HG02870 (cell line): ENCODE data around the gene NRDC.
"Not testable (repeated sequence)": the region's sequence is repeated elsewhere in the genome, so short reads cannot be mapped to it uniquely, and the experiment has no call there.

ENCODE experiments used
- ATAC-seq: cut with Tn5 transposase; IDR thresholded peaks from one replicate; pipeline ENCODE4 v1.9.1; 2021; ENCODE audit warnings: mild to moderate bottlenecking, moderate library complexity; ENCODE audit not compliant: unreplicated experiment

The NRDC gene

DNA sequence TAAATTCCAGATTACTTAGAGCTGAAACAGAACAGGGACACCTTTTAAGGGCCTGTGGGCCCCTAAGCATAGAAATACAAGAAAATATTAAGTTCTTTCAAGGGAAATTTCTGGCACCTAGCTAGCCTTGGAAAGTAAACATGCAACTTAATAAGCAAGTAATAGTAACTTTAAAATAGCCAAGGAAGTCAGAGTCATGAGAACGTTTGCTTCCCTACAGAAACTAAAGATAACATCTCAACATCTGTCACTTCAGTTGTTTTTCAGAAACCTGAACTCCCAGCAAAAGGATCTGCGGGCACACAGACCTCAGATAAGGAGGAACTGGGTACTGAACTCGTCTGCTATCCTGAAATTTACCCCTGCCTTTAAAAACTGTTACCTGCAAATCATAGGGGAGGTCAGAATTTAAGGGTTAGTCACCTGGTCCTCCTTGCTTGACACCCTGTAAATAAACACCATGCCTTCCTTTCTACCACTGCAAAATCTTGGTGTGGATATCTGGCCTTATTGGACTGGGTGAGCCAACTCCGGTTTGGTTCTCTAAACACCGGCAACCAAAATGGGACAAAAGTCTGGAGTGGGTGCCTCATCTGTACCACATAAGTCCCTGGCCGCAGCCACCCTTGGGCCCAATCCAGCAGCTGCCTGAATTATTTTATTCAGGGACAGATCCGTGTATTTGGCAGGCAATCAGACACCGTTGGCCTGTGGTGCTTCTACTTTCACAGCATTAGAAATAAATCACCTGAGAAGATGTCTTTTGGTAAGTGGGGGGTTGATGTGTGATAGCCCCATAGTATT is 27.9 kb downstream of the NRDC start:
- ATAC-seq, result no peak

DNA sequence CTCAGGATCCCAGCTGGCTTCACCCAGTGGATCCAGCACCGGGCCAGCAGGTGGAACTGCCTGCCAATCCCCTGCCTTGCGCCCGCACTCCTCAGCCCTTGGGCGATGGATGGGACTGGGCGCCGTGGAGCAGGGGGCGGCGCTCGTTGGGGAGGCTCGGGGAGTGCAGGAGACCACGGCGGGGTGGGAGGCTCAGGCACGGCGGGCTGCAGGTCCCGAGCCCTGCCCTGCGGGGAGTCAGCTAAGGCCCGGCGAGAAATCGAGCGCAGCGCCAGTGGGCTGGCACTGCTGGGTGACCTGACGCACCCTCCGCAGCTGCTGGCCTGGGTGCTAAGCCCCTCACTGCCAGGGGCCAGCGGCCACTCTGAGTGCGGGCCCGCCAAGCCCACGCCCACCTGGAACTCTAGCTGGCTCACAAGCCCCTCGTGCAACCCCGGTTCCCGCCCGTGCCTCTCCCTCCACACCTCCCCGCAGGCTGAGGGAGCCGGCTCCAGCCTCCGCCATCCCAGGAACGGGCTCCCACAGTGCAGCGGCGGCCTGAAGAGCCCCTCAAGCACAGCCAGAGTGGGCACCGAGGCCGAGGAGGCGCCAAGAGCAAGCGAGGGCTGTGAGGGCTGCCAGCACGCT is 31.1 kb downstream of the NRDC start:
- ATAC-seq, result no peak

DNA sequence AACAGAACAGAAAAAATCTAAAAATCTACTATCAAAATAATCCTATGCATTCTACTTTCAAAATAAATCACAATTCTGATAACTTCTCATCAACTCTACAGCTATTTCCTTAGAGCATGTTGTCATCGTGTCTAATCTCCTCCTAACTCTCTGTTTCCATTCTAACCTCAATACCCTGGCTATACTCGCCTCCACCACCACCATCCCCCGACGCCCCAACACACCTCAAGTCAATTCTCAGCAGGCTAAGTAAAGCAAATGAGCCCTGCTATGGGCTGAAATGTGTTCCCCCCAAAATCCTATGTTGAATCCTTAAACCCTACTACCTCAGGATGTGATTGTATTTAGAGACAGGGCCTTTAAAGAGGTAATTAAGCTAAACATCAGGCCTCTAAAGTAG is 34.6 kb downstream of the NRDC start:
- ATAC-seq, result no peak

DNA sequence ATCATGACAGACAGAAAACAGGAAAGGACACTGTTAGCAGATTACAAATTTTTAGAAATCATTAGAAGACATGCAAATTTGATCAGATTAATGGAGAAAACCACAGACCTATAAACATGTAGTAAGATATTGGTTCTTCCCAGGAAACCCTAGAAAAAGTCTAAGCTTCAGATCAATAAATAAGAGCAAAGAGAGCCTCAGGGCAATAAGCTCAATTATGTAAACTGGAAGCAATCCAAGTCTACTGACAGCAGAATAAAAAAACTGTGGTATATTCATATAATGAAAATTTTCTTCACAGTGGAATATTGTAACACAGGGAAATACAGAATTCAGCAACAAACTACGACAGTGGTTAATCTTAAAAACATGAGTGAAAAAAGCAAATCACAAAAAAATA is 36.3 kb downstream of the NRDC start:
- no peak for ATAC-seq

DNA sequence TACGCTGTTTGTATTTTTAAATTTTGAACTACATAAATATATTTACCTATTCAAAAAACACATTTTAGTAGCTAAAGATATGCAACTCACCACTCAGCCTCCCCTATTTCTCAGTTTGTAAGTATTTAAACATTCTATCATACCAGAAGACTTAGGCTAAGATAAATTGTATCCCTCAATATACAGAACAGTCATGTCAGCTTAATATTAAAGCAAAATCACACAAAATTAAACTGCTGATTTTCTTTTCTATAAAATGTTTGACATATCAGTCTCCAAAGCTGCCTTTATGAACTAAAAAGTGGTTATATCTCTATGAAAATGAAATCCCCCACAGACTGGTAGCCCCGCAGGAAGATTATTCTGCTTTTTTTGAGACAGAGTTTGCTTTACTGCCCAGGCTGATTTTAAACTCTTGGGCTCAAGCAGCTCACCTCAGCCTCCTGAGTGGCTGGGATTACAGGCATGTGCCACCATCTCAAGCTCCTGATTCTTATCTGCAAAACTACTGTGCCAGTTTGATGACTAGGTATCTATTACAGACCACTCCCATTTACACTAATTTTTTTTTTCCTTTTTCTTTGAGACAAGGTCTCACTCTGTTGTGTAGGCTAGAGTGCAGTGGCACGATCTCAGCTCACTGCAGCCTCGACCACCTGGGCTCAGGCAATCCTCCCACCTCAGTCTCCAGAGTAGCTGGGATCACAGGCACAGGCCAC is 37.6 kb downstream of the NRDC start:
- no peak for ATAC-seq

DNA sequence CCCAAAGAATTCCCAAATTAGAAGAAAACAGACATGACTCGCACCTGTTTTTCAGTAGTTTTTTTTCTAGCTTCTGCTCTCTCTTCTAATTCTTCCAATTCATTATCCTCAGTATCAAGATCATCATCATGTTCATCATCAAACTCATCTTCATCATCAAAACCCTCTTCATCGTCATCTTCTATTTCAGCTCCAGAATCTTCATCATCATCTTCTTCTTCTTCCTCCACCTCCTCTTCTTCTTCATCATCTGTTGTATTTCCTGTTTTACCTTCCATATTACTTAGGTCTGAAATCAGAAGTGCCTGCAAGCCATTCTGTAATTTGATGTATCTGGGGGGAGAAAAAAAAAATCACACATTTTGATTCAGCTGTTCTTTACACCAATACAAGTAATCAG is 38.3 kb downstream of the NRDC start:
- no peak for ATAC-seq

DNA sequence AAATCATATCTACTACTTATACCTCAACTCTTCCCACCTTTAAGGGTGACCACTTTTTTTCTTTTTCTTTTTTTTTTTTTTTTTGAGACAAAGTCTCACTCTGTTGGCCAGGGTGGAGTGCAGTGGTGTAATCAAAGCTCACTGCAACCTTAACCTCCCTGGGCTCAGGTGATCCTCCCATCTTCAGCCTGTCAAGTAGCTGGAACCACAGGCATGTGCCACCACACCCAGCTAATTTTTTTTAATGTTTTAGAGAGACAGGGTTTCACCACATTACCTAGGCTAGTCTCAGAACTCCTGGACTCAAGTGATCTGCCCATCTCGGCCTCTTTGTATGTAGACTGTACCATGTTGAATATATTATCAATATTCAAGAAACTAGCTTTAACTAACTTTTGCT is 39.4 kb downstream of the NRDC start:
- no peak for ATAC-seq

DNA sequence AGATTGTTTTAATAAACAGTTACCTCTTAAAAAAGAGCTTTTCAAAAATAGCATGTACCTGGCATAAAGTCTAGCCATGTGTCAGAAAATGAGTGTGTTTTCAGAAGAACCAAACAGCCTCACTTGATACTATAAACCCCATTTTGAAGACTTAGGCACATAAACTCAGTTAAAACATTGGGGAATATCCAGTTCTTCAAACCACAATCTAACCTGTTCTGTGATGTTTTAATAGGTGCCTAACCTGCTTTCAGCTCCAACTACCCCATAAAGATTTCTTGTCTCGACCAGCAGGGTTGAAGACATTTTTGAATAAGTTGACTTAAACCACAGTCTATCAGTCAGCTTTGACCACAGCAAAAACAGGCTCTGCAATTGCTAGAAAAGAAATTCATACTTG is 41.3 kb downstream of the NRDC start:
- no peak for ATAC-seq

DNA sequence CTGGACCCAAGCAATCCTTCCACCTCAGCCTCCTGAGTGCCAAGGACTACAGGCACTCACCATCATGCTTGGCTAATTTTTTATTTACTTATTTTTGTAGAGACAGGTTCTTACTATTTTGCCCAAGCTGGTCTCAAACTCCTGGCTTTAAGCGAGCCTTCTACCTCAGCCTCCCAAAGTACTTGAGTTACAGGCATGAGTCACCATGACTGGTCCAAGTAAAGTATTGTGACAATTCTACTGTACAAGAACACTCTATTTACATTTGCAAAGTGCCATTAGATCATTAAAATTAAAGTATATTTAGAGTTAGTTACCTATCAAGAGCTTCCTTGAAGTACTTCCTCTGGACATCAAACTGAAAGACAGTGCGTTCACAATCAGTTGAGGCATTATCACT is 44.8 kb downstream of the NRDC start:
- ATAC-seq, result no peak

DNA sequence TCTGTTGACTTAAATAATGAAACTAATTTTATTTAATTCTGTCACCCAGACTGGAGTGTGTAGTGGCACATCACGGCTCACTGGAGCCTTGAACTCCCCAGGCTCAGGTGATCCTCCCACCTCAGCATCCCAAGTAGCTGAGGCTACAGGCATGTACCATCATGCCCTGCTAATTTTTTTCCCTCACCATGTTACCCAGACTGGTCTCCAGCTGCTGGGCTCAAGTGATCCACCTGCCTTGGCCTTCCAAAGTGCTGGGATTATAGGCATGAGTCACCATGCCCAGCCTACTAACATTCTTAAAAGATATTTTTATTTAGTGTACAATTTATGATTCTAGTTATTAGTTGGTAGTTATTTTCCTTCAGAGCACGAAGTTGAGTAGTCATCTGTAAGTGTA is 49.5 kb downstream of the NRDC start:
- no peak for ATAC-seq

DNA sequence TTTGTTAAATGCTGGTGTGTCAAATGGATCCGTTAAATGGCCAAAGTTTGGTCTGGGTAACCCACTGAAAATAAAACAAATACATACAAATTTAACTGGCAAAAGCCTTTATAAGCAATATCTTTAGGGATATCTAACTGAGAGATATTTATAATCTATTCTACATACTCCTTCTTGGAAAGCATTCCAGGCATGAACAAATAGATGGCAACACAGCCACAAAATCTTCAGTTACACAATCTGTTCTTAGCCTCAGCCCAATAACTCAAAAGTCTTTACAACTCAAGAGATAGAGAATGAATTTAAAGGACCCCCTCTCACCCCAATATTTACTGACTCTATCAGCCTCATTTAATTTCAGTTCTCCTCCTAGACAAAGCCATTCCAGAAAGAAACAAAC is 58.7 kb downstream of the NRDC start:
- no peak for ATAC-seq

DNA sequence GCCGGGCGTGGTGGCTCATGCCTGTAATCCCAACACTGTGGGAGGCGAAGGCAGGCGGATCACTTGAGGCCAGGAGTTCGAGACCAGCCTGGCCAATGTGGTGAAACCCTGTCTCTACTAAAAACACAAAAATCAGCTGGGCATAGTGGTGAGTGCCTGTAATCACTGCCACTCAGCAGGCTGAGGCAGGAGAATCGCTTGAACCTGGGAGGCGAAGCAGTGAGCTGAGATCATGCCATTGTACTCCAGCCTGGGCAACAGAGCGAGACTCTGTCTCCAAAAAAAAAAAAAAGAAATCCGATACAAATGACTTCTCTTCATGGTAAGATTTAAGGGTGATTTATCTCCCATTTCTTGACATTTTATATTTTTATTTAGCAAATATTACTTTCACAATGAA is 59.5 kb downstream of the NRDC start:
- not testable (repeated sequence) for ATAC-seq

DNA sequence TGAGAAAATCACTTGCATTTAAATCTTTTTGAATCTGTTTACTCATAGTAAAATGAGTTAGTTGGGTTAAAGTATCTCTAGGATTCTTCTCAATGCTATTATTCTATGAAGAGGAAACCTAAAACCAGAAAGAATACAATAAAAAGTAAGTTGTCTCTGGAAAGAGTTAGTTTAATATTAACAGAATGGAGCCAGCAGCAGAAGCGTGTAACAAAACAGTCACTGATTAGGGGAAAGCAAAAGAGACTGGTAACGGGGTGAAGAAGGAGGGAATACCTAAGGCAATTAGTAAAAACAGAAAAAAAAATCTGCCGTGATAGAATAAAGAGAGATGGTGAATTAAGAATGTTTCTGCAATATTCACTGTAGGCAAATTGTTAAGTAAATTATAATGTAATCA is 60.0 kb downstream of the NRDC start:
- no peak for ATAC-seq

DNA sequence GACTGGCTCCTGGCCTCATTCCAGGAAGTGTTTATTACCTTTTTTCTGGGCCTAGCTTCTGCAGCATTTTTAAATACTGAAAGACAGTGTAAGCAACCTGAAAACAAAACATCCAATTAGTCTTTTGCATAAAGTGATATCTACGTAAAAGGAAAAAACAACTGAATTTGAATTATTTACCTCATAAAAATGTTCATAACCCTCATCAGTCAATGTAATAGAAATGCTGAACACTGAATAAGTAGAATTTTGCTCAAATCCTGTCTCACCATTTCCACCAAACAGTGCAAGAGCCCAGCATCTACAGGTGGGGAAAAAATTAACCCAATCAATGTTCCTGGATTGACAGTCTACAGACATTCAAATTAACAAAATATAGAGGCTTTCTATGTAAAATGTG is 64.0 kb downstream of the NRDC start:
- ATAC-seq, result no peak

DNA sequence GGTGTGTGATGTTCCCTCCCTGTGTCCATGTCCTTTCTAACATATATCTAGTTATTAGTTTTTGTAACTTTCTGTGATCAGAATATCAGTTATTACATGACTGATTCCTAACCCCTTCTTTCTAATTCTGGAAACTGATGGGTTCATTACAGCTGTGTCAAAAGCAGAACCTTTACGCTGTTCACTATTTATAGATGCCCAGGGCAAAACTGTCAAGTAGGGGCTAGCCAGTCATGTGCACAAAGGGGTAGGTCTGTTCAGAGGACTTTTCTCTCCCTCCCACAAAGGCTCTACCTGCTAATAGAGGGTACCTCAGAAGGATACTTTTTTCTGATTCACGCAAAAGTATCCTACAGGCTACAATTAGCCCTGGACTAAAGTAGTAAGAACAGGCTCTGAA is 79.2 kb downstream of the NRDC start:
- no peak for ATAC-seq

DNA sequence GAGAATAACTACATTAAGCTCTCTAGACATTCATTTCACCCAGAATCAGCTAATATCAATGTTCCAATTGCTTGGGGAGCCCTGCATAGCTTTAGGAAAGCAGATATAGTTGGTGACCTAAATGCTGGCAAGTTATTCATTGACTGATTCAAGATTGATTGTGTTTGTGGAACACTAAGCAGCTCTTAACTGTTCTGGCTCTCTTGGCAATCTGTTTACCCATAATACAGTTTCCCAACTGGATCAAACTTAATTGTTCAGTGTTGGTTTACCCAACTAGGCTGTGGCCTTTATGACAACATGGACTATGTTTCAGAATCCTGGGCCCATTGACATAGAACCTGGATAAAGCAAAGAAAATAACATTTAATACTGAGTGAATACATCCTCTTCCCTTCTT is 83.7 kb downstream of the NRDC start:
- ATAC-seq, result no peak

DNA sequence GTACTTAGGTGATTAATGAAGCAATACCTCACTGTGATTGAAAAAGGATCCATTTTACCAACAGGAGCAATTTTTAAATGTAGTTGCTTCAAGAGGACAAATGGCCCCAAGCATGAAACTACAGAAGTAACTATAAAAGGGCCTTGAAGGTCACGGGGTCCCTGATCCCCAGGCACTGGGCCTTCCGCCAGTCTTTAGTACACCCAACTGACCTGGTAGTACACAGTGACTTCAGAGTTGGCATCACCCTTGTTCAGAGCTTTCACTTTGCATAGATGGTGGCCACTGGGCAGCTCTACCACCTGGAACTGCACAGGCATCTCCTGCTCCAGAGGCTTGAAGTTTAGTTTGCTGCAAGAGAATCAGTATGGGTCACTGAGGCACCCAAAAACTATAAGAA is 84.3 kb downstream of the NRDC start:
- no peak for ATAC-seq

DNA sequence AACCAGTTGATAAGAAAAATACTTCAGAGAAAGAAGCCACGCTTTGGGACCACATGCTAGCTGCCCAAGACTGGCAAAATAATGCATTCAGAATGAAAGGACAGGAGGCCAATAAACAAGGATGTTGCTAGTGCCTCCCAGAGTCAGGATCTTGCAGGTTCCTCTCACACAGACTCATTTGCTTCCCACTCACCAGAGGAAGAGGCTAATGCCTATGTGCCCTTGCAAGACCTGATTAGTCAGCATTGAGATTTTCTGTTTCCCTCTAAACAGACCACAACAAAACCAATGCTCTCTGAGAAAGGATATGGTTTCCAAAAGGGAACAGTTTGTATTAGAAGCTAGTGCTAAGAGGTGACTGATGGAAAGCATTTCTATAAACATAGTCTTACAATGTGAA is 85.7 kb downstream of the NRDC start:
- no peak for ATAC-seq

DNA sequence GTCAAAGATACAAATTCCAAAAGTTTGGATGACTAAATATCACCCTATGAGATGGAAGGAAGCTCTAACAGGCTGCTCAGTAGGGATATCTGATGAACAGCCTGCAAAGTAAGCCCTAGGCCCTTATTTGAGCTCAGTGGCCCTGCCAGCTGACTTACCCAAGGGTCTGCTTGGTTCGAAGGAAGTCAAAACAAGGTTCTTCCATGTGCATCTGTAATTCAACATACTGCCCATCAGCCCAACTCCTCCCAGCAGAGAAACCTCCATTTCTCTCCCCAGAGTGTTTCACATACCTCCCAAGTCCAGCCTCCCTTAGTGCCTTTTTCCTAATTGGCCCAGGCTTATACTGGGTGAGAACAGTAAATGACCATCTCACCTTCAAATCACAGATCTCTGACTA is 86.6 kb downstream of the NRDC start:
- ATAC-seq, result no peak

DNA sequence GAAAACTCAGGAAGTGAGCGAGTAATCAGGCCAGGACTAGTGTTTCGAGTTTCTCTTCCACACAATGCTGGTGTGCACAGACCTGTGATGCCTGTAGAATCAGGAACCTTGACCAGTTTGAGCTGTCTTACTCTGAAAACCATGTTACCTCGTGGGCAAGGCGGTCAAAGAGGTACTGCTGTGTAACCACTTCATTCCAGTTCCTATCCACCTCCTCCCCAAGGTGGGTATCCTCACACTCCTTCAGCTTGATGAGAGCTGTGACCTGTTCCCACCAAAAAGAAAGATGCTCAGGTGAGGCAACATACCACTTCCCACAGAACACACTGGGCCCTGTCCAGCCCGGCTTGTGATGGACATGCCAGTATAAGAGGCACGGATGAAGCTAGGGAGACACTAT is 88.1 kb downstream of the NRDC start:
- no peak for ATAC-seq

DNA sequence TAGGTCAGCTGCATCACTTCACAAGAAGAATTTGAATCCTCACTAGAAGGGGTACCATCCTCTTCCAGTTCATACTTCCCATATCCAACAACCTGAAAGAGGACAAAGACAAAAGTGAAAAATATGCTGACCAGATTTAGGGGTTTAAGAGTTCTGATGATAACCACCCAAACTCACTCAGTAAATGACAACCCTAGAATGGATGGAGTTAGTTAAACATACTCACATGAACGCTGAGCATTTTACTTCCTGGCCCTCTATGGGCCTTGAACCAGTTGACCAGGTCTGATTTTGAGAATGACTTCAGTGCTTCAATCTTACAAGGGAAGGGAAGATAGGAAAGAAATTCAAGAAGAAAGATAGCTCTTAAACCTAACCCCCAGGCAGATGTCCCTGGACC is 89.2 kb downstream of the NRDC start:
- ATAC-seq, result no peak

DNA sequence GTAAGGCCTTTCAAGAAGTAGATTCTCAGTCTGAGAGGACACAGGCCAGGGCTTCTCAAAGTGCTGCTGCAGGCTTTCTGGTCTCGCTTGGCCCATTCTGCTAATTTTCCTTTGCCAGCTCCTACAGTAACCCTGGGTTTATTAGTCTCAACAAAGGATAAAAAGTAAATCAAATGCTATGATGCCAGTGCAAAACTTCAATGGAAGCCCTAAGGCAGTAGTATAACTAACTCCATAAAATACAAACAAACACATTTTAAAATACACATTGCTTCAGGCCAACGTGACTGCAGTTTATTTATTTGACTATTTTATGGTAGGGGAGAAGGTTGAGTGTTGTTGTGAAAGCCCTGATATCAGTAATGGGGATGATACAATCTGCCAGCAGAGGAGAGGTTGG is 89.6 kb downstream of the NRDC start:
- ATAC-seq, result no peak
